ENCODE results near the gene ANKRD2. TPM values are rescaled to one million over a fixed set of nuclear protein-coding genes. Genes with fewer than 3 reads are reported as not detected.

ANKRD2 gene
- total RNA-seq, 4 donors from 2014 or later: 0.79 TPM; not detected in 3

DNA sequence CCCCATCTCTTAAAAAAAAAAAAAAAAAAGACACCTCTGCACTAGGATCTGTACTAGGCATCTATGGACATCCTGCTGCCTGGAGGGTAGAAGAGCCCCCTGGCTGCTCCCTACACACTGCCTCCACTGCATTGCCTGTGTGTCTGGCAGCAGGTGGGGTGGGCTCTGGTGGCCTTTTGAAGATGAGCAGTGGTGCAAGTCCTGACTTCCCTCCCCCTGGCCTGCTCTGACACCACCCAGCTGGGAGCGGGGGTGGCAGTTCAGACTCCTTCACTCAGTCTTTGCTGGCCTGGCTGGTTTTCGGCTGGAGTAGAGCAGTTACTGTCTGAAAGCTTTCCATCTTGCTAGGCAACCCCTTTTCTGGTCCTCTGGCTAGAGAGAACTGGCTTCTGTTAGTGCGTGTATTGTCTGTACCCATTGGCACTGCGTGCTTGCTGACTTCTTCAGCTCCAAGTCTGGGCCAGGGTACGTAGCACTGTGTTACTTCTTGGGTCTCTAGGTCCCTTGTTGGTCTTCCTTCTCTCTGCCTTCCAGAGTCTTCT is 34.6 kb downstream of the ANKRD2 start:
- Histone ChIP-seq H3K4me3 (no peak overlapping the region), H3K27ac (no peak overlapping the region), H3K4me1 (peaks cover 0 to 1% (median 0%) of the 10 kb centered on the region in 3 donors), H3K27me3 (no peaks in the 10 kb centered on the region), H3K36me3 (no peaks in the 10 kb centered on the region), H3K9me3 (no peaks in the 10 kb centered on the region)
- 89 to 92% methylated on average over 5 of the region's 5 CpGs for WGBS, 2 donors
- DNase-seq: no peak
- intact Hi-C loops (cut with DNase I): no loop called here
- no peak for TF ChIP-seq POLR2A (IDR thresholded peaks at IDR 0.05)
- TF ChIP-seq, protein P1, sequence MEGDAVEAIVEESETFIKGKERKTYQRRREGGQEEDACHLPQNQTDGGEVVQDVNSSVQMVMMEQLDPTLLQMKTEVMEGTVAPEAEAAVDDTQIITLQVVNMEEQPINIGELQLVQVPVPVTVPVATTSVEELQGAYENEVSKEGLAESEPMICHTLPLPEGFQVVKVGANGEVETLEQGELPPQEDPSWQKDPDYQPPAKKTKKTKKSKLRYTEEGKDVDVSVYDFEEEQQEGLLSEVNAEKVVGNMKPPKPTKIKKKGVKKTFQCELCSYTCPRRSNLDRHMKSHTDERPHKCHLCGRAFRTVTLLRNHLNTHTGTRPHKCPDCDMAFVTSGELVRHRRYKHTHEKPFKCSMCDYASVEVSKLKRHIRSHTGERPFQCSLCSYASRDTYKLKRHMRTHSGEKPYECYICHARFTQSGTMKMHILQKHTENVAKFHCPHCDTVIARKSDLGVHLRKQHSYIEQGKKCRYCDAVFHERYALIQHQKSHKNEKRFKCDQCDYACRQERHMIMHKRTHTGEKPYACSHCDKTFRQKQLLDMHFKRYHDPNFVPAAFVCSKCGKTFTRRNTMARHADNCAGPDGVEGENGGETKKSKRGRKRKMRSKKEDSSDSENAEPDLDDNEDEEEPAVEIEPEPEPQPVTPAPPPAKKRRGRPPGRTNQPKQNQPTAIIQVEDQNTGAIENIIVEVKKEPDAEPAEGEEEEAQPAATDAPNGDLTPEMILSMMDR (IDR thresholded peaks at IDR 0.05): no peak

DNA sequence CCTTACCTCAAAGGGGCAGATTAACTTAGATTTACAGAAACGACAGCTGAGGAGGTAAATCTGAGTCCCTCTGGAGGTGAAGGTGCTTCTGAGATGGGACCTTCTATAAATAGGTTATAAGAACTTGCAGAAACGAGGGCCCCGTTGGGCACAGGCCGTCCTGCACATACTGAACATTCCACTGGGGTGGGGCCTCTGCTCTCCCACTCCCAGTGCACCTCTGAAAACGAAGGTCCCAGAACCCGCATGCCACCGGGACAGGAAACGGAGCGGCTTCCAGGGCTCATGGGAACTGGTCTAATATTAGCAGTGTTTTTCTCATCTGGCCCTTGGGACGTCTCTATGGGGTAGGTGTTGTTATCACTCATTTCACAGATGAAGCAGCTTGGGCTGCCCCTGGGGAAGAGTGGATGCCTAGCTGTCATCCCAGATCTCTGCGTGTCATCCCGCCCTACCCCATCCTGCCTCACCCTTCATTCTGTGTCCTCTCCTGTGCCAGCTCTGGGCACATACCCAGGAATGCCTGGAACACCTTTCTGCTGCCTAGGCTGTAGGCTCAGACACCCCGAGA is 36.5 kb downstream of the ANKRD2 start:
- peaks cover 0 to 4% (median 0%) of the 10 kb centered on the region in 3 donors for H3K4me1 ChIP-seq
- no peaks in the 10 kb centered on the region for H3K9me3 ChIP-seq
- no peak for DNase-seq
- TF ChIP-seq POLR2A (IDR thresholded peaks at IDR 0.05): no peak
- TF ChIP-seq, protein P1 (IDR thresholded peaks at IDR 0.05): no peak
- H3K4me3 ChIP-seq: no peak overlapping the region
- intact Hi-C loops (cut with DNase I): no loop called here
- WGBS, 2 donors: 65 to 70% methylated on average over 13 of the region's 13 CpGs
- no peaks in the 10 kb centered on the region for H3K36me3 ChIP-seq
- H3K27me3 ChIP-seq: no peaks in the 10 kb centered on the region
- H3K27ac ChIP-seq: no peak overlapping the region

DNA sequence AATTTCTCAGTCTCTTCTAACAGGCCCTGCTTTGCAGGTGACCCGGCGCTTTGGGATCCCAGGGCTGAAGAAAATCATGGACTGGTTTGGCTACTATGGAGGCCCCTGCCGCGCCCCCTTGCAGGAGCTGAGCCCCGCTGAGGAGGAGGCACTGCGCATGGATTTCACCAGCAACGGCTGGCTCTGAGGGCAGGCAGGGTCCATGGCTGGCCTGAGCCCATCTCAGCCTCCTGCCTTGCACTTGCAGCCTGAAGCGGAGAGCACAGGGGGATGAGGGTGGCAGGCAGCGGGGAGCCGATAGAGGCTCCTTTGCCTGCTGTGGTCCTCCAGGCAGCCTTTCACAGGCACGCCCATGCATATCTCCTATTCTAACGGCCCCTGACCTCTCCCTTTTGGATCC is 38.9 kb downstream of the ANKRD2 start:
- intact Hi-C loops (cut with DNase I): no loop called here
- WGBS, 2 donors: 85% methylated on average over 8 to 9 of the region's 12 CpGs
- no peak for DNase-seq
- no peak overlapping the region for H3K4me3 ChIP-seq
- no peak overlapping the region for H3K27ac ChIP-seq
- no peaks in the 10 kb centered on the region for H3K9me3 ChIP-seq
- H3K4me1 ChIP-seq: peaks cover 0 to 4% (median 0%) of the 10 kb centered on the region in 3 donors
- no peaks in the 10 kb centered on the region for H3K27me3 ChIP-seq
- TF ChIP-seq, protein P1 (IDR thresholded peaks at IDR 0.05): no peak
- TF ChIP-seq POLR2A (IDR thresholded peaks at IDR 0.05): no peak
- H3K36me3 ChIP-seq: no peaks in the 10 kb centered on the region

DNA sequence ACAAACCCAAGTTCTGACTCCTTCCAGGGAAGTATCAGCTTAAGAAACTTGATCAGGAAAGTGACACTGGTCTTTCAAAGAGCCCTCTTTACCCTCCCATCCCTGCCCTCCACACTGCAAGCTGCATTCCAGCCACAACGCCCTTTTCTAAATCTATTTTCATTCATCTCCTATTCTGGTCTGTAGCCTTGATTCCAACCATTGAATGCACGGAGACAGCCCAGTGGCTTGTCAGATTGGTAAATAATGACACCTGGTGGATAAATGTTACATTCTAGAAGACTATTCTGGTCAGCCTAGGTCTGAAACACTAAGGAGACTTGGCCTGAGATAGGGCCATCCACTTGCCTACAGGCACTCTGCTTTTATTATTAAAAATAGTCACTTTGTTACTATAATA is 39.8 kb downstream of the ANKRD2 start:
- no peak overlapping the region for H3K27ac ChIP-seq
- no peak for DNase-seq
- intact Hi-C loops (cut with DNase I): no loop called here
- no peak for TF ChIP-seq POLR2A (IDR thresholded peaks at IDR 0.05)
- TF ChIP-seq, protein P1 (IDR thresholded peaks at IDR 0.05): peak in 5 of 6 experiments; percentile 36 to 74 (median 48)
- H3K27me3 ChIP-seq: no peaks in the 10 kb centered on the region
- H3K9me3 ChIP-seq: no peaks in the 10 kb centered on the region
- peaks cover 0 to 4% (median 0%) of the 10 kb centered on the region in 3 donors for H3K4me1 ChIP-seq
- no peak overlapping the region for H3K4me3 ChIP-seq
- 20 to 34% methylated on average over 2 of the region's 2 CpGs for WGBS, 2 donors
- H3K36me3 ChIP-seq: no peaks in the 10 kb centered on the region

DNA sequence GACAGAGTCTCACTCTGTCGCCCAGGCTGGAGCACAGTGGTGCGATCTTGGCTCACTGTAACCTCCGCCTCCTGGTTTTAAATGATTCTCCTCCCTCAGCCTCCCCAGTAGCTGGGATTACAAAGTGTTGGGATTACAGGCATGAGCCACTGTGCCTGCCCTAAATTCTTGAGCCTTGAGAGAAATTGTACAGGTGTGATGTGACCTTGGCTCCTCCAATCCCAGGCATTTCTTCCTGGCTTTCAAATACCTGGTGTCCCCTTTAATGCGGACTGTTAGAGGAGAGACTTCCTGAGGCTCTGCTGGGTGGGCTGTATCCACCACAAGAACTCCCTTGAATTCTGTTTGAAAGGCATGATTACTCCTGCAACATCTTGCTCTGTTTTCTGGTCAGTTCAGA is 45.7 kb downstream of the ANKRD2 start:
- Histone ChIP-seq H3K27ac (no peak overlapping the region), H3K9me3 (no peaks in the 10 kb centered on the region), H3K27me3 (no peaks in the 10 kb centered on the region), H3K4me1 (no peaks in the 10 kb centered on the region), H3K4me3 (no peak overlapping the region), H3K36me3 (no peaks in the 10 kb centered on the region)
- no peak for TF ChIP-seq POLR2A (IDR thresholded peaks at IDR 0.05)
- WGBS, 2 donors: 94 to 97% methylated on average over 3 to 4 of the region's 4 CpGs
- intact Hi-C loops (cut with DNase I): no loop called here
- no peak for DNase-seq
